ENCODE data around the gene POLR3B.
"Not testable (repeated sequence)": the region's sequence is repeated elsewhere in the genome, so short reads cannot be mapped to it uniquely, and the experiment has no call there.

The POLR3B gene

DNA sequence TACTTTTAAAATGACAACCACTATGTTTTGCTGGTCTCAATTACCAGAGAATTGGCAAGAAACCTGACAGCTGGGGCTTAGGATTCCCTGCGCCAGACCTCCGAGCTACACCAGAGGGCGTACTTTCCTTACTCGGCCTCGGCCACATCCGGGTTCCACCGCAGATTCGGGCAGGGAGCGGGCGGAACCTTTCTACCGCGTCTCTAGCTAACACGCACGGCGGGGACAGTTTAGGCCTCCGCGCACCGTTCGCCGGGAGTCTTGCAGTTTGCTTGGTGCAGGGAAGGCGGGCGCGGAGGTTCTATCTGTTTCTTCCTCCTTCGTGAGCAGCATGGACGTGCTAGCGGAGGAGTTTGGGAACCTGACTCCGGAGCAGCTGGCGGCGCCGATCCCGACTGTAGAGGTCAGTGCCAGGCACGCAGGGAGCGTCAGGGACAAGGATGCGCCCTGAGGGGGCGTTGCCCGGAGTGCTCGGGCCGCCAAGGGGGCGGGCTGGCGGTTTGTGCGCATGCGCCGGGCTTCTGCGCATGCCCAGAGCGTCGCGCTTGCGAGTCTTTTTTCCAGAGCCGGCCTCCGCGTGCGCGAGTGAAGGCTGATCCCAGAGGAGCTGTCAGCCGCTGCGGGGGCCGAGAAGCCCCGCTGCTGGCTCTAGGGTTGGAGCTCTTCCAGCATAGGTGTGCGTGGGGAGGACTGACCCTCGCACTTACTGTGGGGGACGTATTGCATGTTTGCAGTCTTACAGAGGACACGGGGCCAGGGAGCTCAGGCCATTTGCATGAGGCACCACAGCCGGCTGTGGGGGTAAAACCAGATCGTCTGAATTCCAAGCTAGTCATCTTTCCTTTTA lies at the start of gene POLR3B:
Gene POLR3B (plus strand): TSS at position 200 of the 847 bp plus-strand sequence. CDS start 132 bp downstream, at position 332.
- Histone ChIP-seq H3K36me3 (ENCODE audit: insufficient read depth, low read length) (no peaks in the 10 kb centered on the region; the same call in 1 of the 2 replicates), H3K4me3 (peak within 1 kb of the TSS; percentile 91), H3K27ac (peak within 1 kb of the TSS; percentile 68), H3K9ac (ENCODE audit: insufficient read length) (peak within 1 kb of the TSS; percentile 94), H3K9me3 (ENCODE audit: low read depth, low read length) (no peaks in the 10 kb centered on the region)
- DNase-seq (ENCODE audit: low read depth, low spot score), result peak; percentile 79
- TF ChIP-seq POLR2AphosphoS5 (IDR thresholded peaks at IDR 0.05; ENCODE audit: borderline replicate concordance, low read depth, low read length) (peak; percentile 95), FOXP2 (optimal IDR thresholded peaks at IDR 0.05; ENCODE audit: control extremely low read depth, extremely low read length, insufficient read depth) (no peak)

DNA sequence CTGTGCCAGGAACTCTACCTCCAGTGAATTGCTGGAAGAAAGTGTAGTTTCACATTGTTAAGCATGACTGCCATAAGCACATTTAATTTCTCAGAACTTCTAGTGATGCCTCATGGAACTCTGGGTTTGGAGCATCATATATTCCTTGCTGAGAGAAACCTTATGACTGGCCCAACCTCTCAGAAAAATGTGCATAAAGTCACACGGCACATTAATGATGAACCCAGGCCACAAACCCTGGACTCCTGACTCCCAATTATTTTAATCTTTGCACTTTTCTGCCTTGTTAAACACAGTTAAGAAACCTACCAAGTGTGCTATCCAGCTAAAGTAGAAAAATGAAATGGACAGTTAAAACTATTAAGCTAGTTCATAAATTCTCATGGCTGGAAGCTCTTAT lies 49.4 kb upstream of the POLR3B start:
- TF ChIP-seq POLR2AphosphoS5 (IDR thresholded peaks at IDR 0.05; ENCODE audit: borderline replicate concordance, low read depth, low read length) (no peak), FOXP2 (optimal IDR thresholded peaks at IDR 0.05; ENCODE audit: control extremely low read depth, extremely low read length, insufficient read depth) (no peak), EZH2 (IDR thresholded peaks at IDR 0.05) (no peak)
- DNase-seq (ENCODE audit: low read depth, low spot score), result no peak
- Histone ChIP-seq H3K9ac (ENCODE audit: insufficient read length) (no peak overlapping the region), H3K36me3 (ENCODE audit: insufficient read depth, low read length) (no peaks in the 10 kb centered on the region), H3K27ac (no peak overlapping the region), H3K4me3 (no peak overlapping the region), H3K9me3 (ENCODE audit: low read depth, low read length) (no peaks in the 10 kb centered on the region)

DNA sequence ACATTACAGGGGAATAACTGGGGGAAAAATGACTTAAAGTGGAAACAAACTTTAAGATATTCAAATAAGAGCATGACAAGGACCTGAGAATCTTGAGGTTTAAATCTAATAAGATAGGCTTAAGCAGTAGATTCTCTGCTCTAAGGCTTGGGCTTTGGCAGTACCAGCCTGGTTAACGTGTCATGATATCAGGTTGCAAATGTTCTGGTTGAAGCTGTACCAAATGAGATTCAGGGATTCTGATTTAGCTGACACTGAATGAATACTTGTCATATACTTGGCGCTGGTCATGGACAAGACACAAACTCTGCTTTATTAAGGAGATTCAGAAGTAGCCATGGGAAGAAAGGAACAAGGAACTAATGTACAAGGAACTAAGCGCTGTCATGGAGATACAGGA lies 48.9 kb upstream of the POLR3B start:
- H3K27ac ChIP-seq, result no peak overlapping the region
- no peaks in the 10 kb centered on the region for H3K36me3 ChIP-seq (ENCODE audit: insufficient read depth, low read length)
- TF ChIP-seq FOXP2 (optimal IDR thresholded peaks at IDR 0.05; ENCODE audit: control extremely low read depth, extremely low read length, insufficient read depth) (no peak), POLR2AphosphoS5 (IDR thresholded peaks at IDR 0.05; ENCODE audit: borderline replicate concordance, low read depth, low read length) (no peak), EZH2 (IDR thresholded peaks at IDR 0.05) (no peak)
- DNase-seq (ENCODE audit: low read depth, low spot score), result no peak
- H3K9me3 ChIP-seq (ENCODE audit: low read depth, low read length), result no peaks in the 10 kb centered on the region
- H3K4me3 ChIP-seq, result no peak overlapping the region
- H3K9ac ChIP-seq (ENCODE audit: insufficient read length), result no peak overlapping the region

DNA sequence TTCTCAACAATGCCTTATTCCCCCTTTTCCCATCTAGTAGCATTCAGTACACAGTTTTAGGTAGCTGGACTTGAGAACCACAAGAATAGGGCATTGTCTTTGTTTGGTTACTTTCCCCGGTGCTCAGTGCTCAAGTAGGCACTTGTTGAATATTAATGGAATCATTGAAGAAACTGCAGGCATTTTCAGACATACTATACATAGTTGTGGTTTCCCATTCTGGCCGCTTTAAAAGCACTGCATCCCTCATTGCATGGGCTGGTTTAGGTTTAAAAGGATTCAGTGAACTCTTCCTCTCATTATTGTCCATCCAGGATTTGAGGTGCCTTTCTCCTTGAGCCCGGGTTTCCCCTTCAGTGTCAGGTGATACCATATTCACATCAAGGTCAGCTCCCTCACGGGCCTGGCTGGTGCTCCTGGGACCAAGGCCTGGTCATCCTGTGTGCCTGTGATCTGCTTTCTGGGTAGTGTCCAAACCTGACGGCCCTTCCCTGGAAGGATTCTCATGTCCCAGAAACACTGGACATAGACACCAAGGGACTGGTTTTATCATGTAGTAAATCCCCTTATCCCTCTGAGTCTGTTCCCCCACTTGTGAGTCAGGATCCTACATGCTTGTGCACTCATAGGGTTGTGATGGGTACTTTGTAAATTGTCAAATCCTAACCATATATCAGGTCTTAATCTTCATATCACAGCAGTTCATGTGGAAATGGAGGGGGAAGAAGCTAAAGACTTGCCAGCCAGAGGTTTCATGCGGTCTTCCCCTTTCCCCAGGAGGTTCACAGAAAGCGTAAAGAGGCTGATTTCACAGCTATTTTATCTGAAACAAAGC lies 47.7 kb upstream of the POLR3B start:
- TF ChIP-seq POLR2AphosphoS5 (IDR thresholded peaks at IDR 0.05; ENCODE audit: borderline replicate concordance, low read depth, low read length) (no peak), FOXP2 (optimal IDR thresholded peaks at IDR 0.05; ENCODE audit: control extremely low read depth, extremely low read length, insufficient read depth) (no peak), EZH2 (IDR thresholded peaks at IDR 0.05) (no peak)
- DNase-seq (ENCODE audit: low read depth, low spot score), result no peak
- no peaks in the 10 kb centered on the region for H3K36me3 ChIP-seq (ENCODE audit: insufficient read depth, low read length)
- no peak overlapping the region for H3K4me3 ChIP-seq
- H3K9me3 ChIP-seq (ENCODE audit: low read depth, low read length), result no peaks in the 10 kb centered on the region
- no peak overlapping the region for H3K9ac ChIP-seq (ENCODE audit: insufficient read length)
- no peak overlapping the region for H3K27ac ChIP-seq

DNA sequence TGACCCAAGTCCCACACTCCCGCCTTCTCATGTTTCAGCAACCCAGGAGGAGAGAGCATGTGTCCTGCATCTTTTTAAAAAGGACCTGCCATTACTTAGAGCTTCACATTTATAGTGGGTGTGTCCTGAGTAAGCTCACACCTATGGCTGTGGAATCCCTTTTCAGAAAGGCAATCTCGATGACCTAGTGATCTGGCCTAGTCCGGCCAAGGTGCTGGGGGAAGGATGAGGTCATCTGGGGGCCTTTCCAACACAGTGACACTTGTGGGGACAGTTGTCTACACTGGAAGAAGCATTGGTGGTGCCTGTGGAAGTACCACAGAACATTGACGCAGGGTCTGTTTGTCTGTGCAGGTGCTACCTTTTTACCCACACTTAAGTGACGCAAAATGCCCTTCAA lies 46.9 kb upstream of the POLR3B start:
- Histone ChIP-seq H3K4me3 (no peak overlapping the region), H3K9me3 (ENCODE audit: low read depth, low read length) (no peaks in the 10 kb centered on the region), H3K27ac (no peak overlapping the region), H3K36me3 (ENCODE audit: insufficient read depth, low read length) (no peaks in the 10 kb centered on the region), H3K9ac (ENCODE audit: insufficient read length) (no peak overlapping the region)
- no peak for DNase-seq (ENCODE audit: low read depth, low spot score)
- TF ChIP-seq FOXP2 (optimal IDR thresholded peaks at IDR 0.05; ENCODE audit: control extremely low read depth, extremely low read length, insufficient read depth) (no peak), EZH2 (IDR thresholded peaks at IDR 0.05) (no peak), POLR2AphosphoS5 (IDR thresholded peaks at IDR 0.05; ENCODE audit: borderline replicate concordance, low read depth, low read length) (no peak)

DNA sequence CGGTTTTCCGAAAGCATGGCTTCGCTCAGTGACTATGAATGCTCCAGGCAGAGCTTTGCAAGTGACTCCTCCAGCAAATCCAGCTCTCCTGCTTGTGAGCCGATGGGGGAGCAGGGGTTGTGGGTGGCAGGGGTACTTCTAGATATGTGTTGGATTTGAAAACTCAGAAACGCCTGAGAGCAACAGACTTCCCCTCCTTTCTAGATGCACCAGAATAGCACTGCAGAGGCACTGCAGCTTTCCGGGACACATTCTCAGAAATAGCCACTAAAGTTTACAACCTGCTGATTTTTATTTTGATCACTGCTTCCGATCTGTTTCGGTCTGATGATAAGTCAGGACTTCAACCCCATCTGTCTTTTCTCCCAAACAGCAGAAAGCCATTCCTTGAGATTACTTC lies 46.4 kb upstream of the POLR3B start:
- peak overlapping the region; percentile 27; the same call in 1 of the 2 replicates for H3K27ac ChIP-seq
- H3K9me3 ChIP-seq (ENCODE audit: low read depth, low read length), result no peaks in the 10 kb centered on the region
- no peak for TF ChIP-seq FOXP2 (optimal IDR thresholded peaks at IDR 0.05; ENCODE audit: control extremely low read depth, extremely low read length, insufficient read depth)
- TF ChIP-seq POLR2AphosphoS5 (IDR thresholded peaks at IDR 0.05; ENCODE audit: borderline replicate concordance, low read depth, low read length), result no peak
- TF ChIP-seq EZH2 (IDR thresholded peaks at IDR 0.05), result no peak
- DNase-seq (ENCODE audit: low read depth, low spot score), result no peak
- no peak overlapping the region for H3K4me3 ChIP-seq
- no peaks in the 10 kb centered on the region for H3K36me3 ChIP-seq (ENCODE audit: insufficient read depth, low read length)
- H3K9ac ChIP-seq (ENCODE audit: insufficient read length), result no peak overlapping the region

DNA sequence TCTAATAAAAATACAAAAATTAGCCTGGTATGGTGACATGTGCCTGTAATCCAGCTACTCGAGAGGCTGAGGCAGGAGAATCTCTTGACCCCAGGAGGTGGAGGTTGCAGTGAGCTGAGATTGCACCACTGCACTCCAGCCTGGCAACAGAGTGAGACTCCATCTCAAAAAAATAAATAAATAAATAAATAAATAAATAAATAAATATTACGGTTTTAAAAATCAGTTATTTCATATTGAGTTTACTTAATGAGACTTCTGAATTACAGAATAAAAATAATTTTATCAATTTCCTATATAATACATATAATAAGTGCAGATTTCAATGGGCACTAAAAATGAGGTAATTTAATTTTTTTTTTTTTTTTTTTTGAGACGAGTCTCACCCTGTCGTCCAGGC lies 44.1 kb upstream of the POLR3B start:
- not testable (repeated sequence) for DNase-seq (ENCODE audit: low read depth, low spot score); H3K36me3 ChIP-seq (ENCODE audit: insufficient read depth, low read length); H3K9me3 ChIP-seq (ENCODE audit: low read depth, low read length); H3K27ac ChIP-seq; H3K9ac ChIP-seq (ENCODE audit: insufficient read length); H3K4me3 ChIP-seq

DNA sequence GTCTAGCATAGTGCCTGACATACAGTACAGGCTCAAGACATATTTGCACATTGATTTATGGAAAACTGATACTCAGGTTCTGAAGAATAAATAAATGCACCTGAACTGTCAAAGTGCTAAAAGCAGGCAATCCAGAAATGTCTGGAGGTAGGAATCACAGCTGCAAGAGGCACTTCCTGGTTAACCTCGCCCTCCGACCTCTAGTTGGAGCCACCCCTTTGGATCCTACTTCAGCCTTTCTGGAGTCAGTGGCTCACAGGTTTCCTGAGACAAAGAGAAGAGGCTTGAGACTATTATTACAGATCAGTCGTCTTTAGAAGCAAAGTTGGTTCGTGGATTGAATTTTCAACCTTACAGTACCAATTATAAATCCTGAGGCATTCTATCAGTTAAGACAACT lies 42.0 kb upstream of the POLR3B start:
- no peaks in the 10 kb centered on the region for H3K36me3 ChIP-seq (ENCODE audit: insufficient read depth, low read length)
- DNase-seq (ENCODE audit: low read depth, low spot score), result no peak
- no peak overlapping the region for H3K4me3 ChIP-seq
- H3K9me3 ChIP-seq (ENCODE audit: low read depth, low read length), result no peaks in the 10 kb centered on the region
- TF ChIP-seq POLR2AphosphoS5 (IDR thresholded peaks at IDR 0.05; ENCODE audit: borderline replicate concordance, low read depth, low read length) (no peak), EZH2 (IDR thresholded peaks at IDR 0.05) (no peak), FOXP2 (optimal IDR thresholded peaks at IDR 0.05; ENCODE audit: control extremely low read depth, extremely low read length, insufficient read depth) (no peak)
- H3K27ac ChIP-seq, result no peak overlapping the region
- no peak overlapping the region for H3K9ac ChIP-seq (ENCODE audit: insufficient read length)
